Nephron progenitor cell (in vitro differentiated cells): ENCODE measurements around the gene NUDT17.
A peak's percentile ranks its signal among the peaks of the same experiment; 100 is the strongest.

Experiments
- DNase-seq: peaks from one replicate; pipeline ENCODE4 v3.0.0; 2021
- H3K27ac Mint-ChIP-seq: 2 replicates; pipeline ENCODE4 v1.8.0; 2021; ENCODE audit warnings: mild to moderate bottlenecking, moderate library complexity, mixed read lengths
- H3K27me3 Mint-ChIP-seq: 2 replicates; pipeline ENCODE4 v1.8.0; 2021; ENCODE audit warnings: mild to moderate bottlenecking, low read depth, mixed read lengths; ENCODE audit not compliant: poor library complexity
- H3K36me3 Mint-ChIP-seq: 2 replicates; pipeline ENCODE4 v1.8.0; 2021; ENCODE audit warnings: low read depth, mixed read lengths
- H3K4me1 Mint-ChIP-seq: 2 replicates; pipeline ENCODE4 v1.8.0; 2021; ENCODE audit warnings: mixed read lengths
- H3K4me3 Mint-ChIP-seq: 2 replicates; pipeline ENCODE4 v1.8.0; 2021; ENCODE audit warnings: mild to moderate bottlenecking, moderate library complexity, mixed read lengths
- H3K9me3 Mint-ChIP-seq: 2 replicates; pipeline ENCODE4 v1.8.0; 2021; ENCODE audit warnings: mild to moderate bottlenecking, moderate library complexity, mixed read lengths
- TF ChIP-seq, protein P1 (sequence below): fragments of 200-600 bp; sonication (generic); IDR thresholded peaks from 2 replicates; pipeline ENCODE4 v1.5.0; 2021; ENCODE audit warnings: antibody characterized with exemption

The NUDT17 gene

DNA sequence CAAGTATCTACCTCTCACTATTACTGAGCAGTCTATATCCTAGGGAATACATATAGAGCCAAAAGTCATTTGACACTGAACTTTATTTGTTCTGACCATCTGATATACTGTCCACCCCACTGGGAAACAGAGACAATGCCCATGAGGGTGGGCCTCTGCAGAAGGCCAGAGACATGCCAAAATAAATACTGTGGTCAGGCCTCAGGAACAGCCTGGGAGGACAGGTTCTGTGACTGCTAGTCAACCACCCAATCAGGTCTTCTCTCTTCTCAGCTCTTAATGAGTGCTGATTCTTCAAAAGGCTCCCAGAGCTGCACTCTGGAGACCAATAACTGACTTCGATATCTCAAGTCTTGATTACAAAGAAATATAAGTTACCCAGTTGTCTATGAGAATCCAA, 45.7 kb downstream of the NUDT17 start:
- no peak overlapping the region for H3K4me3 Mint-ChIP-seq
- TF ChIP-seq, protein P1, sequence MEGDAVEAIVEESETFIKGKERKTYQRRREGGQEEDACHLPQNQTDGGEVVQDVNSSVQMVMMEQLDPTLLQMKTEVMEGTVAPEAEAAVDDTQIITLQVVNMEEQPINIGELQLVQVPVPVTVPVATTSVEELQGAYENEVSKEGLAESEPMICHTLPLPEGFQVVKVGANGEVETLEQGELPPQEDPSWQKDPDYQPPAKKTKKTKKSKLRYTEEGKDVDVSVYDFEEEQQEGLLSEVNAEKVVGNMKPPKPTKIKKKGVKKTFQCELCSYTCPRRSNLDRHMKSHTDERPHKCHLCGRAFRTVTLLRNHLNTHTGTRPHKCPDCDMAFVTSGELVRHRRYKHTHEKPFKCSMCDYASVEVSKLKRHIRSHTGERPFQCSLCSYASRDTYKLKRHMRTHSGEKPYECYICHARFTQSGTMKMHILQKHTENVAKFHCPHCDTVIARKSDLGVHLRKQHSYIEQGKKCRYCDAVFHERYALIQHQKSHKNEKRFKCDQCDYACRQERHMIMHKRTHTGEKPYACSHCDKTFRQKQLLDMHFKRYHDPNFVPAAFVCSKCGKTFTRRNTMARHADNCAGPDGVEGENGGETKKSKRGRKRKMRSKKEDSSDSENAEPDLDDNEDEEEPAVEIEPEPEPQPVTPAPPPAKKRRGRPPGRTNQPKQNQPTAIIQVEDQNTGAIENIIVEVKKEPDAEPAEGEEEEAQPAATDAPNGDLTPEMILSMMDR, result no peak
- H3K4me1 Mint-ChIP-seq, result peaks cover 46% of the 10 kb centered on the region
- no peak overlapping the region for H3K27ac Mint-ChIP-seq
- H3K9me3 Mint-ChIP-seq, result no peaks in the 10 kb centered on the region
- peaks cover 31% of the 10 kb centered on the region for H3K27me3 Mint-ChIP-seq
- no peaks in the 10 kb centered on the region for H3K36me3 Mint-ChIP-seq
- DNase-seq, result no peak

DNA sequence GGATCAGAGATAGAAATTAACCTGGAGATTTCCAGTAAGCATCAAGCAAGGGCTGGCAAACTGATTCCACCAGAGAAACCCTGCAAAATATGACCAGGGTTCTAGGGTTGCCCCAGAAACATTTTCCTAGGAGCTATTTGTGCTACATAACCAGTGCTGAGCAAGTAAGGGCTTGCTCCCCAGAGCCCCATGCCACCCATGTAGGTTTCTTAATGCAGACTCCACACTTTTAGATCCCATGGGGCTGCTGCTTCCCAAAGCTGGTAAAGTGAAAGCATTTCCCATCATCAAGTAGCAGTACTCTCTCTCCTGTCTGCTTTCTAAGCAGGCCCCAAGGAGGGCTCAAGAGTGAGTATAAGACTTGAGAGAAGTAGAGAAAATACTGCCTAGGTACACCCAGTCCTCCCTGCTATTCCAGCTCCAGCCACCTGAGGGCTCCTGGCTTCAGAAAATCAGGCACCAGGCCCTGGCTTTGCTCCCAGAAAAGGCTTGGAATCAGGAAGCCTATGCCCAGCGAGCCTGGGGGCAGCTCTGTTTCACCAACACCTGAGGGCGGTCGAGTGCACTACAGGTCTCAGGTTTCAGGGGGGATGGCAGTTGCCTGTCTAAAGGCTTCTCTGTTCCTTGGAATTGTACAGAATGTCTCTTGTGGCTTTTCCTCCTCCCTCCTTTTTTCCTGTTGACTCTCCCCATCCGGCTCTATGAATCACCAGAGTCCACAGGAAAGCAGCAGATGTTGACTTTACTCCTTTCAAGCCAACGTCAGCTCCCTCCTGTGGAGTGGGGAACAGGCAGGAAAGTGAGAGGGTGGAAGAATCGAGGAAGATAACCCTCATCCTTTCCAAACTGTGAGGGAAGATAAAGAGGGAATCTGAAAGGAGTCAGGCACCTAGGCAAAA, 46.4 kb downstream of the NUDT17 start:
- TF ChIP-seq, protein P1, result peak; percentile 89
- H3K36me3 Mint-ChIP-seq, result no peaks in the 10 kb centered on the region
- peak overlapping the region; percentile 59 for H3K4me3 Mint-ChIP-seq
- H3K4me1 Mint-ChIP-seq, result peaks cover 39% of the 10 kb centered on the region
- peak; percentile 94 for DNase-seq
- no peaks in the 10 kb centered on the region for H3K9me3 Mint-ChIP-seq
- peak overlapping the region; percentile 80 for H3K27ac Mint-ChIP-seq
- H3K27me3 Mint-ChIP-seq, result peaks cover 26% of the 10 kb centered on the region

DNA sequence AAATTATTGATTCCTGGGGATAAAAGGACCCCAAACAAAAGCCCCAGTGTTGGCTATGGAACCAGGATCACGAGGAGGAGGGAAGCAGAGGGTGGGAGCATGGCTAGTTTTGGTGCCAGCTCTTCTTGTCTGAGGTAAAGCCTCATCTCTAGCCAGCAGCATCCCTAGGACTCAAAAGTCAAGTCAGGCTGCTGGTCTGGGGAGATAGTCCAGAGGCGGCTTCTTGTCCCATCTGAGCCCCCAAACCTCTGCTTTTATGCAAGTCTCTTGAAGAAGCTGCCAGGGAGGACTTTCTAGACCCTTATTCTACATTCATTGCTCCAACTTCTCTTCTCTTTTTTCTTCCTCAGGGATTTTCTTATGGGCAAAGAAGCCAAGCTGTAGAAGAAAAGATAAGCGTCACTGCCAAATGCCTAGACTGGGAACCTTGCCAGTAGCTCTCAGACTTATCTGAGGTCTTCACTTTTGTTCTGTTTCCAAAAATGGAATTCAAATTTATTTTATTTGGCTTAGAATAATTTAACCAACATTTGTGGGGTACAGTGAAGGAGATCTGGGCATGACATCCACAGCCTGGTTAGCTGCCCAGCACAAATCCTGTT, 47.2 kb downstream of the NUDT17 start:
- TF ChIP-seq, protein P1, result no peak
- Mint-ChIP-seq H3K9me3 (no peaks in the 10 kb centered on the region), H3K4me1 (peaks cover 39% of the 10 kb centered on the region), H3K27me3 (peaks cover 19% of the 10 kb centered on the region), H3K4me3 (peak overlapping the region; percentile 59), H3K27ac (peak overlapping the region; percentile 80), H3K36me3 (no peaks in the 10 kb centered on the region)
- DNase-seq, result no peak

DNA sequence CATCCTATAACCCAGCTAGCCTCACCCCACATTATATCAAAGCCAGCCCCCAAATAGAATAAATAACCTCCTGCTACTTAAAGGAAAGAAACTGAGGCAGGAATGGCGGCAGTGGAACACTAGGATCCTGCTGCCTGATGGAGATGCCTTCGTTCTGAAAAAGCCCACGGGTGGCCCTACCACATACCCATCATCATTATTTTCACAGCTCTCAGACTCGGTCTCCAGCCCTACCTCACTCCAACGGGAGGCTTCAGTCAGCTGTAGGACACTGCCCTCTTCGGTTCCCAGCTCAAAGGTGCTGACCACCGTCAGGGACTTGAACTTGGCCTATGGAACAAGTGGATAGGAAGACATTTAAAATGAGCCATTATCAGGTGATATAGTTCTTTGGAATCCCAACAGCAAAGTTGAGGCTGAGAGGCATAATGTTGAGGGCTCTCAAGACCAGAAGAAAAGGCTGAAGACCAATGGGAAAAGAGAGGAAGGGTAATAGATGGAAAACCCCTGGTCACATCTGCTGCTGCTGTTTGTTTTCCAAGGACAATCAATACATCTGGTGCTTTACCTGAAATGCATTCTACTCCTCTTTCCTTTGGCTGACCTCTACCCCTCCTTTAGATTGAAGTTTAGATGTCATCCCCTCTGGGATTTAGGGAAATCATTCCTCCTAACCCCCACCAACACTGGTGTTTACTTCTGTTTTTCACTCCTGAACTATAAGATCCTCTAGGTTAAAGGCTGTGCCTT, 48.1 kb downstream of the NUDT17 start:
- TF ChIP-seq, protein P1, result no peak
- Mint-ChIP-seq H3K36me3 (no peaks in the 10 kb centered on the region), H3K9me3 (no peaks in the 10 kb centered on the region), H3K4me1 (peaks cover 43% of the 10 kb centered on the region), H3K27me3 (peaks cover 14% of the 10 kb centered on the region), H3K27ac (no peak overlapping the region), H3K4me3 (no peak overlapping the region)
- no peak for DNase-seq

DNA sequence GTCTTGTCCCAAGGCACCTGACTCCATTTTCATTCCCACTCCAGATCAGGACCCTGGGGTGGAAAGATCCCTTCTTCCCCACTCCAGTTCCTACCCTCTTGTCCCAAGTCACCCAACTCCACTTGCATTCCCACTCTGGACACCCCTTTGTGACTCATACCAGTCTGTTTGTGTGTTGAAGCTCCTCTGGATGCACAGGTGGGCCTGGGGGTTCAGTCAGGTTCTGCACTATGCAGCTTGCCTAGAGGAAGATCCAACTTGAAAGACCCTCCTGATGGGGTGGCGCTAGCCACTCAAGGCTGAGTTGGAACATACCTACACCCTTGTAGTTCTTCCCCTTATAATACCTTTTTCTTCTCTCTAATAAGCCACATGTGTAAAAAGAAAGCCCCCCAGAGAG, 50.0 kb downstream of the NUDT17 start:
- Mint-ChIP-seq H3K27me3 (peaks cover 8% of the 10 kb centered on the region), H3K4me1 (peaks cover 41% of the 10 kb centered on the region), H3K9me3 (no peaks in the 10 kb centered on the region), H3K36me3 (no peaks in the 10 kb centered on the region), H3K4me3 (no peak overlapping the region), H3K27ac (no peak overlapping the region)
- DNase-seq, result no peak
- TF ChIP-seq, protein P1, result no peak
